Uterus (tissue), 2 donors: ENCODE data around the gene CRIM1.

Source experiments
- CTCF ChIP-seq, 4 experiments: fragments of 200-600 bp in 2 of 4; fragments of 450-650 bp in 2 of 4; sonication (generic) in 2 of 4; IDR thresholded peaks; one replicate each; pipeline ENCODE4 v1.5.1; 2016 to 2019; ENCODE audit warnings: antibody characterized with exemption in 4 of 4, mild to moderate bottlenecking in 2 of 4, moderate library complexity in 1 of 4
- POLR2A ChIP-seq, 2 donors: fragments of 450-650 bp; IDR thresholded peaks; one replicate each; pipeline ENCODE4 v1.6.1; 2016; ENCODE audit warnings: antibody characterized with exemption in 2 of 2, mild to moderate bottlenecking in 1 of 2, moderate library complexity in 1 of 2

- TF ChIP-seq CTCF (IDR thresholded peaks at IDR 0.05) (no peak), POLR2A (IDR thresholded peaks at IDR 0.05) (no peak)
These were observed 122.2 kb downstream of the CRIM1 start for GRCh38 chr2:36477746-36478145.
